ENCODE data around the gene DENND2C.

DNA sequence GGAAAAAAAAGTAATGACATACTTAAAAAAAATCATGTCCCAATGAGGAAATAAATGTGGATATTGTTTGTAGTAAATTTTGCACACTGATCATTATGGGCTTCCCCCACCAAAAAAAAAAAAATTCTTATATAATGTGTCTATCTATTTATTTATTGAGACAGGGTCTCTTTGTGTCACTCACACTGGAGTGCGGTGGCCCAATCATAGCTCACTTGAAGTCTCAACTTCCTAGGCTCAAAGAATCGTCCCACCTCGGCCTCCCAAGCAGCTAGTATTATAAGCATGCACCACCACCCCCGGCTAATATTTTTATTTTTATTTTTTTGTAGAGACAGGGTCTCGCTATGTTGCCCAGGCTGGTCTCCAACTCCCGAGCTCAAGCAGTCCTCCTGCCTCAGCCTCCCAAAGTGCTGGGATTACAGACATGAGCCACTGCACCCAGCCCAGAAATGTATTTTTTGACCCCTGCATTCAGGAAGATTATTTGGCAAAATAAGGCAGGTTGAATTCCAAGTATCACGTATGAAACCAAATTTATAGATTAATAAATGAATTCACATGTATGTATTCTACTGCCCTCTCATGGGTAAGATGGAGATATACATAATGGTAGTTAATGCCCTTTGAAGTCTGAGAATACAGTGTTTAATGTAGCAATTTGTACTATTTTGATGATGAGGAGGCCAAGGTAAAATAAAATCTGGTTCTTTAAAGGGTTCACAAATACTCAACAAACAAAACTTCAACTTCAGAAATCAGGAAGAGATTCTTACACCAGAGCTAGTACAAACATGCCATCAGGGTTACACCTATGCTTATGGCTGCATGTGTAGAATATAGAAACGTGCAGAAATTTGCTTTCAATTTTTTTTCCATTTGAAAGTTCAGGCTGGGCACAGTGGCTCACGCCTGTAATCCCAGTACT is 1.4 kb upstream of the DENND2C start:
- TF ChIP-seq, protein P1, sequence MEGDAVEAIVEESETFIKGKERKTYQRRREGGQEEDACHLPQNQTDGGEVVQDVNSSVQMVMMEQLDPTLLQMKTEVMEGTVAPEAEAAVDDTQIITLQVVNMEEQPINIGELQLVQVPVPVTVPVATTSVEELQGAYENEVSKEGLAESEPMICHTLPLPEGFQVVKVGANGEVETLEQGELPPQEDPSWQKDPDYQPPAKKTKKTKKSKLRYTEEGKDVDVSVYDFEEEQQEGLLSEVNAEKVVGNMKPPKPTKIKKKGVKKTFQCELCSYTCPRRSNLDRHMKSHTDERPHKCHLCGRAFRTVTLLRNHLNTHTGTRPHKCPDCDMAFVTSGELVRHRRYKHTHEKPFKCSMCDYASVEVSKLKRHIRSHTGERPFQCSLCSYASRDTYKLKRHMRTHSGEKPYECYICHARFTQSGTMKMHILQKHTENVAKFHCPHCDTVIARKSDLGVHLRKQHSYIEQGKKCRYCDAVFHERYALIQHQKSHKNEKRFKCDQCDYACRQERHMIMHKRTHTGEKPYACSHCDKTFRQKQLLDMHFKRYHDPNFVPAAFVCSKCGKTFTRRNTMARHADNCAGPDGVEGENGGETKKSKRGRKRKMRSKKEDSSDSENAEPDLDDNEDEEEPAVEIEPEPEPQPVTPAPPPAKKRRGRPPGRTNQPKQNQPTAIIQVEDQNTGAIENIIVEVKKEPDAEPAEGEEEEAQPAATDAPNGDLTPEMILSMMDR (IDR thresholded peaks at IDR 0.05), result no peak
- TF ChIP-seq POLR2A (IDR thresholded peaks at IDR 0.05) (no peak), EP300 (IDR thresholded peaks at IDR 0.05) (no peak)

Data from ovary (tissue), 3 donors.